Astrocyte (in vitro differentiated cells and primary cell): Measurements from ENCODE around the gene PLEKHO1. TPM values are rescaled to one million over a fixed set of nuclear protein-coding genes. Genes with fewer than 3 reads are reported as not detected.
"Not testable (repeated sequence)": the region's sequence is repeated elsewhere in the genome, so short reads cannot be mapped to it uniquely, and the experiment has no call there.

Source experiments
- DNase-seq: peaks from one replicate; pipeline ENCODE4 v3.0.0-alpha.2; 2010; ENCODE audit warnings: low read depth
- FAIRE-seq: peaks from 2 replicates; lab custom pipeline; 2011; peaks lifted over from hg19 to GRCh38; lab: Jason Lieb, UNC
- H2AFZ ChIP-seq: 2 replicates; pipeline ENCODE4 v1.6.0; 2012; ENCODE audit warnings: low read depth, low read length, inconsistent platforms
- H3K27ac ChIP-seq: 2 replicates; pipeline ENCODE4 v1.5.1; 2011; ENCODE audit warnings: low read depth, low read length, inconsistent platforms
- H3K27me3 ChIP-seq: 2 replicates; pipeline ENCODE4 v1.6.0; 2011; ENCODE audit warnings: low read length, inconsistent platforms; ENCODE audit not compliant: insufficient read depth
- H3K36me3 ChIP-seq: 2 replicates; pipeline ENCODE4 v1.5.1; 2011; ENCODE audit warnings: low read length, inconsistent platforms; ENCODE audit not compliant: insufficient read depth
- H3K4me1 ChIP-seq: 2 replicates; pipeline ENCODE4 v1.5.1; 2011; ENCODE audit warnings: low read length, inconsistent platforms; ENCODE audit not compliant: insufficient read depth
- H3K4me2 ChIP-seq: 2 replicates; pipeline ENCODE4 v1.6.0; 2012; ENCODE audit warnings: low read length, inconsistent platforms
- H3K4me3 ChIP-seq: 2 replicates; pipeline ENCODE4 v1.5.1; 2011; ENCODE audit warnings: low read depth, mild to moderate bottlenecking, low read length, inconsistent platforms; ENCODE audit not compliant: insufficient read depth
- H3K79me2 ChIP-seq: 2 replicates; pipeline ENCODE4 v1.6.0; 2012; ENCODE audit warnings: mild to moderate bottlenecking, low read length, inconsistent platforms; ENCODE audit not compliant: insufficient read depth
- H3K9ac ChIP-seq: 2 replicates; pipeline ENCODE4 v1.6.0; 2012; ENCODE audit warnings: mild to moderate bottlenecking, low read length, inconsistent platforms
- H3K9me3 ChIP-seq: 2 replicates; pipeline ENCODE4 v1.5.1; 2012; ENCODE audit warnings: low read depth, mild to moderate bottlenecking, low read length, inconsistent platforms; ENCODE audit not compliant: insufficient read depth
- H4K20me1 ChIP-seq: 2 replicates; pipeline ENCODE4 v1.6.0; 2012; ENCODE audit warnings: low read length, inconsistent platforms; ENCODE audit not compliant: insufficient read depth
- H3K27ac Mint-ChIP-seq: one replicate; pipeline ENCODE4 v1.8.0; 2021; ENCODE audit warnings: mild to moderate bottlenecking, mixed read lengths; ENCODE audit not compliant: unreplicated experiment
- H3K27me3 Mint-ChIP-seq: one replicate; pipeline ENCODE4 v1.8.0; 2021; ENCODE audit warnings: low read depth, mixed read lengths; ENCODE audit not compliant: unreplicated experiment
- H3K36me3 Mint-ChIP-seq: one replicate; pipeline ENCODE4 v1.8.0; 2021; ENCODE audit warnings: low read depth, mixed read lengths; ENCODE audit not compliant: unreplicated experiment
- H3K4me1 Mint-ChIP-seq: one replicate; pipeline ENCODE4 v1.8.0; 2021; ENCODE audit warnings: low read depth, mixed read lengths; ENCODE audit not compliant: unreplicated experiment
- H3K4me3 Mint-ChIP-seq: one replicate; pipeline ENCODE4 v1.8.0; 2021; ENCODE audit warnings: mild to moderate bottlenecking, moderate library complexity, mixed read lengths; ENCODE audit not compliant: unreplicated experiment
- H3K9me3 Mint-ChIP-seq: one replicate; pipeline ENCODE4 v1.8.0; 2021; ENCODE audit warnings: mild to moderate bottlenecking, mixed read lengths; ENCODE audit not compliant: unreplicated experiment
- EZH2 ChIP-seq: IDR thresholded peaks from 2 replicates; pipeline ENCODE4 v1.6.1; 2012; ENCODE audit warnings: mild to moderate bottlenecking, low read length, inconsistent platforms; ENCODE audit not compliant: insufficient read depth
- total RNA-seq: library from RNA; stranded (reverse); gene quantifications from 2 replicates; pipeline ENCODE4 v1.2.1, GENCODE V29; 2021
- TF ChIP-seq, protein P1 (sequence below): IDR thresholded peaks from 2 replicates; pipeline ENCODE4 v1.5.1; 2011; ENCODE audit warnings: low read depth, mild to moderate bottlenecking, inconsistent platforms, low read length, moderate library complexity; ENCODE audit not compliant: insufficient read depth

Gene PLEKHO1
- total RNA-seq, 1 donor from 2014 or later = 63.7 TPM

- Mint-ChIP-seq H3K36me3 (peaks cover 2% of the 10 kb centered on the region), H3K27me3 (no peaks in the 10 kb centered on the region), H3K4me1 (peaks cover 3% of the 10 kb centered on the region), H3K27ac (no peak overlapping the region), H3K9me3 (peaks cover 2% of the 10 kb centered on the region), H3K4me3 (no peak overlapping the region)
- peaks cover 10% of the 10 kb centered on the region for H3K4me1 ChIP-seq
- H3K9ac ChIP-seq = no peak overlapping the region
- no peak overlapping the region for H3K27ac ChIP-seq
- no peaks in the 10 kb centered on the region for H4K20me1 ChIP-seq
- DNase-seq = no peak
- H3K79me2 ChIP-seq = peaks cover 6% of the 10 kb centered on the region
- H2AFZ ChIP-seq = no peak overlapping the region
- H3K4me2 ChIP-seq = no peak overlapping the region
- H3K4me3 ChIP-seq = no peak overlapping the region
- FAIRE-seq = no peak
- TF ChIP-seq, protein P1, sequence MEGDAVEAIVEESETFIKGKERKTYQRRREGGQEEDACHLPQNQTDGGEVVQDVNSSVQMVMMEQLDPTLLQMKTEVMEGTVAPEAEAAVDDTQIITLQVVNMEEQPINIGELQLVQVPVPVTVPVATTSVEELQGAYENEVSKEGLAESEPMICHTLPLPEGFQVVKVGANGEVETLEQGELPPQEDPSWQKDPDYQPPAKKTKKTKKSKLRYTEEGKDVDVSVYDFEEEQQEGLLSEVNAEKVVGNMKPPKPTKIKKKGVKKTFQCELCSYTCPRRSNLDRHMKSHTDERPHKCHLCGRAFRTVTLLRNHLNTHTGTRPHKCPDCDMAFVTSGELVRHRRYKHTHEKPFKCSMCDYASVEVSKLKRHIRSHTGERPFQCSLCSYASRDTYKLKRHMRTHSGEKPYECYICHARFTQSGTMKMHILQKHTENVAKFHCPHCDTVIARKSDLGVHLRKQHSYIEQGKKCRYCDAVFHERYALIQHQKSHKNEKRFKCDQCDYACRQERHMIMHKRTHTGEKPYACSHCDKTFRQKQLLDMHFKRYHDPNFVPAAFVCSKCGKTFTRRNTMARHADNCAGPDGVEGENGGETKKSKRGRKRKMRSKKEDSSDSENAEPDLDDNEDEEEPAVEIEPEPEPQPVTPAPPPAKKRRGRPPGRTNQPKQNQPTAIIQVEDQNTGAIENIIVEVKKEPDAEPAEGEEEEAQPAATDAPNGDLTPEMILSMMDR = no peak
- no peak for TF ChIP-seq EZH2
- H3K9me3 ChIP-seq = no peaks in the 10 kb centered on the region
- no peaks in the 10 kb centered on the region for H3K27me3 ChIP-seq
- H3K36me3 ChIP-seq = no peaks in the 10 kb centered on the region
Measured at GRCh38 chr1:150144606-150145005, 5.1 kb upstream of the PLEKHO1 start.

GRCh38 chr1:150146016-150146415, 3.7 kb upstream of the PLEKHO1 start:
- not testable (repeated sequence) for H3K4me1 Mint-ChIP-seq, H3K4me3 ChIP-seq
- peaks cover 14% of the 10 kb centered on the region for H3K79me2 ChIP-seq

DNA sequence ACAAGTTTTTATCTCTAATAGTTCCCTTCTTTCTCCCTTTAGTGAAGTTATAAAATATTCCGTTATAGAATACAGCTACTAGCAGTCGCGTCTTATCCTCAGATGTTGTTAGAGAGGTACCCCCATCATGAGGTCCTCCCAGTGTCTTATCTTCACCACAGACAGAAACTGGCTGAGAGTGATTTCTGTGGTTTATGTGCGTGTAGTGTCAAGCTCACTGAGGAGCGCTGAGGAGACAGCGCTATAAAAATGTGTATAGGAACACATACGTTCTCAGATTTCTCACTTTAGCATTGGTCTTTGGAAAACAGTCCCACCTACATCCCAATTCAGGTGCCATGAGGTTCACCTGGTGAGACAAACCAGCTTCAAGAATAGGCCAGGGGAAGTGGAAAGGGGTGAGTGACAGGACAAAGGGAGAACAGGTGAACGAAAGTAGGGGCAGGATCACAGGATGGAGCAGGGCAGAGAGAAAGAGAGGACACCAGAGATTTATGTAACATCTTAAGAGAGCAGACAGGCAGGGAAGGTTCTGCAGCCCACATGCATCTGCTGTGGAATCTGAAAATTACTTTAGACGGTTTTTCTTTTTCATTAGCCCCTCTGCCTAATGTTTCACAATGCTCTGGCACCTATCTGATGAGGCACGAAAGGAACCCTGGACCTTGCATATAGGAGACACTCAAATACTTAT, 2.7 kb upstream of the PLEKHO1 start:
- Mint-ChIP-seq H3K4me3 (no peak overlapping the region), H3K9me3 (peaks cover 2% of the 10 kb centered on the region), H3K27ac (peak overlapping the region; percentile 43), H3K27me3 (no peaks in the 10 kb centered on the region), H3K4me1 (peaks cover 14% of the 10 kb centered on the region), H3K36me3 (peaks cover 2% of the 10 kb centered on the region)
- Histone ChIP-seq H3K4me1 (peaks cover 17% of the 10 kb centered on the region), H3K9ac (no peak overlapping the region), H3K4me3 (no peak overlapping the region), H4K20me1 (peaks cover 12% of the 10 kb centered on the region), H3K79me2 (peaks cover 23% of the 10 kb centered on the region), H3K36me3 (no peaks in the 10 kb centered on the region), H2AFZ (no peak overlapping the region), H3K4me2 (no peak overlapping the region), H3K9me3 (no peaks in the 10 kb centered on the region), H3K27me3 (no peaks in the 10 kb centered on the region), H3K27ac (no peak overlapping the region)
- no peak for FAIRE-seq
- TF ChIP-seq EZH2 = no peak
- TF ChIP-seq, protein P1 = no peak
- no peak for DNase-seq

More at GRCh38 chr1:150146016-150146415, 3.7 kb upstream of the PLEKHO1 start:
- FAIRE-seq, H2AFZ ChIP-seq, H3K9ac ChIP-seq, H3K4me1 ChIP-seq, H3K4me3 Mint-ChIP-seq, H3K27me3 ChIP-seq, DNase-seq, H3K27me3 Mint-ChIP-seq, H3K36me3 ChIP-seq, H3K36me3 Mint-ChIP-seq, H3K27ac Mint-ChIP-seq, H3K9me3 ChIP-seq, H3K4me2 ChIP-seq, H4K20me1 ChIP-seq, H3K9me3 Mint-ChIP-seq, H3K27ac ChIP-seq: not testable (repeated sequence)
